IMR-90 (cell line): ENCODE results near the gene CATSPERB. TPM values are rescaled to one million over a fixed set of nuclear protein-coding genes. Genes with fewer than 3 reads are reported as not detected.

Experiments
- ATAC-seq: fragments of 200-7000 bp; cut with Tn5 transposase; 2 replicates; pipeline ENCODE4 v1.9.1; 2020; ENCODE audit warnings: low read depth, mild to moderate bottlenecking, moderate library complexity
- BruUV-seq: library from RNA; stranded (reverse); fragments of 400-500 nt; replicated peaks from 2 replicates; lab custom pipeline; 2021; lab: Mats Ljungman, UMichigan
- CTCF ChIA-PET: fragments of 300-600 bp; formaldehyde crosslinking; extraction: SDS; loops from one replicate; lab custom pipeline; 2021; ENCODE audit warnings: antibody characterized with exemption; lab: Yijun Ruan, JAX
- POLR2A ChIA-PET: fragments of 300-600 bp; sonication (Branson Sonifier 250); formaldehyde crosslinking; loops from one replicate; lab custom pipeline; 2022; ENCODE audit warnings: antibody characterized with exemption; ENCODE audit not compliant: unreplicated experiment; lab: Charles Lee
- DNase-seq: peaks from one replicate; pipeline ENCODE4 v3.0.0; 2013
- H2AFZ ChIP-seq: replicated peaks from 2 replicates; pipeline ENCODE3; 2013; ENCODE audit warnings: low read length, mild to moderate bottlenecking; ENCODE audit not compliant: poor library complexity
- H2AK5ac ChIP-seq: 2 replicates; pipeline ENCODE4 v1.6.1; 2013; ENCODE audit warnings: low read depth, low read length, inconsistent platforms
- H2AK9ac ChIP-seq: replicated peaks from 2 replicates; pipeline ENCODE3; 2013; ENCODE audit warnings: mild to moderate bottlenecking, low read depth, low read length, moderate library complexity; ENCODE audit not compliant: poor library complexity
- H2BK120ac ChIP-seq: 2 replicates; pipeline ENCODE4 v1.6.1; 2013; ENCODE audit warnings: low read depth, low read length, inconsistent platforms
- H2BK15ac ChIP-seq: 3 replicates; pipeline ENCODE4 v1.6.1; 2013; ENCODE audit warnings: low read depth, low read length, inconsistent platforms
- H2BK20ac ChIP-seq: 2 replicates; pipeline ENCODE4 v1.6.1; 2013; ENCODE audit warnings: low read depth, mild to moderate bottlenecking, inconsistent platforms, low read length, moderate library complexity
- H2BK5ac ChIP-seq: 2 replicates; pipeline ENCODE4 v1.6.1; 2013; ENCODE audit warnings: mild to moderate bottlenecking, low read depth, low read length, inconsistent platforms; ENCODE audit not compliant: poor library complexity, severe bottlenecking
- H3K14ac ChIP-seq: replicated peaks from 2 replicates; pipeline ENCODE4 v1.6.1; 2013; ENCODE audit warnings: low read depth, low read length, inconsistent platforms
- H3K18ac ChIP-seq: 2 replicates; pipeline ENCODE4 v1.6.1; 2013; ENCODE audit warnings: low read depth, low read length, control low read depth
- H3K23ac ChIP-seq: 2 replicates; pipeline ENCODE4 v1.6.1; 2013; ENCODE audit warnings: low read depth, low read length, inconsistent platforms
- H3K27ac ChIP-seq: 2 replicates; pipeline ENCODE4 v1.5.1; 2013; ENCODE audit warnings: mild to moderate bottlenecking, control low read depth, low read length; ENCODE audit not compliant: insufficient read depth
- H3K27me3 ChIP-seq: 2 replicates; pipeline ENCODE4 v1.6.1; 2013; ENCODE audit warnings: low read length; ENCODE audit not compliant: control insufficient read depth, insufficient read depth
- H3K36me3 ChIP-seq: 2 replicates; pipeline ENCODE4 v1.6.1; 2013; ENCODE audit warnings: low read length, mixed read lengths; ENCODE audit not compliant: control insufficient read depth, insufficient read depth
- H3K4ac ChIP-seq: 2 replicates; pipeline ENCODE4 v1.6.1; 2013; ENCODE audit warnings: low read depth, low read length, inconsistent platforms
- H3K4me1 ChIP-seq: 2 replicates; pipeline ENCODE4 v1.6.1; 2013; ENCODE audit warnings: low read length, mixed read lengths; ENCODE audit not compliant: control insufficient read depth, insufficient read depth
- H3K4me2 ChIP-seq: 2 replicates; pipeline ENCODE4 v1.6.1; 2013; ENCODE audit warnings: low read depth, mild to moderate bottlenecking, control low read depth, low read length, moderate library complexity
- H3K4me3 ChIP-seq: 2 replicates; pipeline ENCODE4 v1.5.1; 2013; ENCODE audit warnings: low read depth, mild to moderate bottlenecking, control low read depth, low read length, moderate library complexity; ENCODE audit not compliant: insufficient read depth
- H3K56ac ChIP-seq: 2 replicates; pipeline ENCODE4 v1.6.1; 2013; ENCODE audit warnings: low read length, inconsistent platforms; ENCODE audit not compliant: insufficient read depth; ENCODE audit errors: extremely low read depth
- H3K79me1 ChIP-seq, 2 experiments: 2 replicates each; pipeline ENCODE4 v1.6.1; 2013; ENCODE audit warnings: low read length in 2 of 2, inconsistent platforms in 1 of 2, low read depth in 1 of 2
- H3K9ac ChIP-seq: 2 replicates; pipeline ENCODE4 v1.6.1; 2013; ENCODE audit warnings: low read depth, low read length, control low read depth
- H3K9me1 ChIP-seq: 2 replicates; pipeline ENCODE4 v1.6.1; 2013; ENCODE audit warnings: low read length, inconsistent platforms; ENCODE audit not compliant: insufficient read depth
- H3K9me3 ChIP-seq: 2 replicates; pipeline ENCODE4 v1.6.1; 2013; ENCODE audit warnings: low read length; ENCODE audit not compliant: control insufficient read depth, insufficient read depth
- H4K20me1 ChIP-seq: 2 replicates; pipeline ENCODE4 v1.6.1; 2013; ENCODE audit warnings: low read length, inconsistent platforms; ENCODE audit not compliant: insufficient read depth
- H4K5ac ChIP-seq: 2 replicates; pipeline ENCODE4 v1.6.1; 2013; ENCODE audit warnings: mild to moderate bottlenecking, low read depth, low read length, control low read depth
- H4K8ac ChIP-seq, 2 experiments: 2 replicates each; pipeline ENCODE4 v1.6.1; 2013; ENCODE audit warnings: low read depth in 2 of 2, low read length in 2 of 2, control low read depth in 1 of 2, inconsistent platforms in 1 of 2
- H4K91ac ChIP-seq: 2 replicates; pipeline ENCODE4 v1.6.1; 2013; ENCODE audit warnings: low read depth, low read length, inconsistent platforms; ENCODE audit not compliant: insufficient read depth
- CTCF ChIP-seq: conservative IDR thresholded peaks from 2 replicates; pipeline ENCODE4 v1.5.1; 2012; ENCODE audit warnings: mild to moderate bottlenecking, low read depth, low read length, improper control_type of control experiment
- FOS ChIP-seq: fragments of 150-350 bp; IDR thresholded peaks from 2 replicates; pipeline ENCODE4 v1.6.1; 2016; ENCODE audit warnings: low read depth, low read length
- MAFK ChIP-seq: IDR thresholded peaks from 2 replicates; pipeline ENCODE4 v1.6.1; 2012; ENCODE audit warnings: low read depth, low read length, improper control_type of control experiment
- MXI1 ChIP-seq: IDR thresholded peaks from 2 replicates; pipeline ENCODE4 v1.6.1; 2012; ENCODE audit warnings: low read depth, mild to moderate bottlenecking, low read length, moderate library complexity, borderline replicate concordance
- RFX5 ChIP-seq: IDR thresholded peaks from 2 replicates; pipeline ENCODE4 v1.8.0; 2012; ENCODE audit warnings: low read depth, mild to moderate bottlenecking, low read length, moderate library complexity
- WGBS, 2 experiments: methylation state at CpG; one replicate each; pipeline versions ENCODE4 v1.1.5 to v1.1.7; 2013; ENCODE audit warnings: missing lambda C conversion rate in 2 of 2; ENCODE audit not compliant: insufficient read length in 1 of 2; ENCODE audit errors: extremely low coverage in 2 of 2; 5-methylcytosine and 5-hydroxymethylcytosine counted together
- dilution Hi-C: fragments of 300-500 bp; cut with HindIII; formaldehyde crosslinking; loops from one replicate; pipeline ENCODE4 v1.14.3; 2018; ENCODE audit warnings: low sequenced_read_pairs; ENCODE audit not compliant: unreplicated experiment
- in situ Hi-C: fragments of 300-500 bp; cut with MboI; formaldehyde crosslinking; loops from 3 replicates; pipeline ENCODE4 v1.14.3; 2019; ENCODE audit warnings: low sequenced_read_pairs, inconsistent platforms, mixed read lengths
- intact Hi-C: fragments of 100-400 bp; cut with micrococcal nuclease; formaldehyde crosslinking; loops from 2 replicates; pipeline ENCODE4 v1.10.0; 2022
- polyA plus RNA-seq, 3 experiments: library from polyadenylated mRNA; depleted of rRNA; stranded (reverse); fragments of >200 nt; gene quantifications; 2 replicates each; pipeline ENCODE4 v1.2.3, GENCODE V29; 2012; ENCODE audit warnings: low replicate concordance in 1 of 3
- total RNA-seq: library from RNA; depleted of rRNA; stranded (reverse); fragments of >200 nt; gene quantifications from 2 replicates; pipeline ENCODE4 v1.2.3, GENCODE V29; 2012

CATSPERB gene
- total and polyA plus RNA-seq, 2 of the 4 experiments (the other 2 are of a cell fraction): not detected

GRCh38 chr14:91653451-91653850 is 78.4 kb downstream of the CATSPERB start:
- no peak overlapping the region for H2AFZ ChIP-seq
- H3K36me3 ChIP-seq: no peaks in the 10 kb centered on the region
- H3K4me1 ChIP-seq: no peaks in the 10 kb centered on the region
- no peaks in the 10 kb centered on the region for H3K9me3 ChIP-seq
- H2BK15ac ChIP-seq: no peak overlapping the region
- no peak overlapping the region for H2AK5ac ChIP-seq
- no peak overlapping the region for H4K91ac ChIP-seq
- no peak overlapping the region for H3K27ac ChIP-seq
- no peak overlapping the region for H3K23ac ChIP-seq
- H4K5ac ChIP-seq: no peak overlapping the region
- no peak overlapping the region for H3K4ac ChIP-seq
- H3K9ac ChIP-seq: no peak overlapping the region
- H3K9me1 ChIP-seq: no peaks in the 10 kb centered on the region
- H4K8ac ChIP-seq: no peak overlapping the region
- no peak overlapping the region for H3K14ac ChIP-seq
- dilution Hi-C loops (no loop called here), intact Hi-C loops (loop anchor here (5.0 kb wide), 3 partner anchors 259 to 469 kb away; partner anchors contain the start of genes CPSF2 and NDUFB1), in situ Hi-C loops (loop anchor here (5.0 kb wide), 1 partner anchor 344 kb away; no protein-coding TSS in a partner anchor)
- H3K18ac ChIP-seq: no peak overlapping the region
- ATAC-seq (no peak), DNase-seq (no peak)
- WGBS, 2 experiments: no CpG with 5 or more reads among the region's 2 CpGs
- no peaks in the 10 kb centered on the region for H3K79me1 ChIP-seq
- TF ChIP-seq MXI1 (no peak), RFX5 (no peak), FOS (no peak), CTCF (no peak), MAFK (no peak)
- no TSS peak for BruUV-seq
- CTCF ChIA-PET: no interaction called here
- POLR2A ChIA-PET: no interaction called here
- H2BK20ac ChIP-seq: no peak overlapping the region
- no peak overlapping the region for H3K4me3 ChIP-seq
- no peak overlapping the region for H2BK5ac ChIP-seq
- H3K4me2 ChIP-seq: no peak overlapping the region
- no peaks in the 10 kb centered on the region for H4K20me1 ChIP-seq
- H3K27me3 ChIP-seq: no peaks in the 10 kb centered on the region; the same call in 1 of the 2 replicates
- H2BK120ac ChIP-seq: no peak overlapping the region
- H3K56ac ChIP-seq: no peak overlapping the region
- no peak overlapping the region for H2AK9ac ChIP-seq
